Thymus (tissue), 11 donors: Measurements from ENCODE around the gene LINC00237. TPM values are rescaled to one million over a fixed set of nuclear protein-coding genes. Genes with fewer than 3 reads are reported as not detected.

Experiments used
- DNase-seq, 9 donors: peaks; one replicate each; pipeline ENCODE4 v3.0.0-alpha.2; 2013; ENCODE audit warnings: low spot score in 9 of 9, low read depth in 6 of 9, missing footprints in 1 of 9
- H3K27ac ChIP-seq, 2 donors: one replicate each; pipeline ENCODE4 v1.5.1; 2013; ENCODE audit warnings: control low read depth in 1 of 2, low read depth in 1 of 2, low read length in 1 of 2, mild to moderate bottlenecking in 1 of 2, moderate library complexity in 1 of 2
- H3K27me3 ChIP-seq, 2 donors: one replicate each; pipeline ENCODE4 v1.5.1; 2013; ENCODE audit warnings: low read length in 1 of 2; ENCODE audit not compliant: control insufficient read depth in 2 of 2, insufficient read depth in 1 of 2
- H3K36me3 ChIP-seq, 2 donors: one replicate each; pipeline ENCODE4 v1.5.1; 2013; ENCODE audit warnings: low read length in 1 of 2, mild to moderate bottlenecking in 1 of 2, moderate library complexity in 1 of 2; ENCODE audit not compliant: control insufficient read depth in 2 of 2, insufficient read depth in 2 of 2
- H3K4me1 ChIP-seq, 2 donors: one replicate each; pipeline ENCODE4 v1.5.1; 2013; ENCODE audit warnings: low read length in 2 of 2; ENCODE audit not compliant: control insufficient read depth in 2 of 2, insufficient read depth in 2 of 2
- H3K4me3 ChIP-seq, 2 donors: one replicate each; pipeline ENCODE4 v1.5.1; 2013; ENCODE audit warnings: low read length in 2 of 2, control low read depth in 1 of 2, mild to moderate bottlenecking in 1 of 2
- H3K9me3 ChIP-seq, 2 donors: one replicate each; pipeline ENCODE4 v1.5.1; 2013; ENCODE audit warnings: low read length in 1 of 2, mild to moderate bottlenecking in 1 of 2; ENCODE audit not compliant: control insufficient read depth in 2 of 2, insufficient read depth in 1 of 2
- WGBS: extraction: QIAGEN DNeasy Blood & Tissue Kit; methylation state at CpG from one replicate; pipeline ENCODE4 v1.1.7; 2013; 5-methylcytosine and 5-hydroxymethylcytosine counted together
- polyA plus RNA-seq: library from polyadenylated mRNA; stranded (reverse); fragments of 200-250 nt; gene quantifications from one replicate; pipeline ENCODE4 v1.2.3, GENCODE V29; 2013
- total RNA-seq: library from RNA; stranded (reverse); fragments of 120-200 nt; gene quantifications from one replicate; pipeline ENCODE4 v1.2.4, GENCODE V29; 2013
- donor health status: healthy.

Gene LINC00237
- total and polyA plus RNA-seq, 2 donors, result not detected

GRCh38 chr20:21047981-21048380 lies 58.2 kb downstream of the LINC00237 start:
- Histone ChIP-seq H3K27me3 (peaks cover 0 to 2% of the 10 kb centered on the region in 2 donors), H3K4me3 (no peak overlapping the region), H3K36me3 (no peaks in the 10 kb centered on the region), H3K9me3 (no peaks in the 10 kb centered on the region), H3K27ac (no peak overlapping the region), H3K4me1 (no peaks in the 10 kb centered on the region)
- DNase-seq, result no peak
- 93% methylated on average over 6 of the region's 6 CpGs for WGBS

GRCh38 chr20:21046413-21047070 lies 59.6 kb downstream of the LINC00237 start:
- Histone ChIP-seq H3K27ac (no peak overlapping the region), H3K27me3 (peaks cover 0 to 2% of the 10 kb centered on the region in 2 donors), H3K9me3 (no peaks in the 10 kb centered on the region), H3K4me3 (no peak overlapping the region), H3K4me1 (no peaks in the 10 kb centered on the region), H3K36me3 (no peaks in the 10 kb centered on the region)
- 18% methylated on average over 2 of the region's 2 CpGs for WGBS
- no peak for DNase-seq

Other genes with a start within 250 kb of the LINC00237 start
- 18.7 TPM for gene KIZ, start 19.7 kb upstream of the LINC00237 start, total RNA-seq
- 24.7 TPM for gene KIZ, start 19.7 kb upstream of the LINC00237 start, polyA plus RNA-seq
- gene XRN2, start 197.0 kb upstream of the LINC00237 start, total RNA-seq, result 69.6 TPM
- gene XRN2, start 197.0 kb upstream of the LINC00237 start, polyA plus RNA-seq, result 29.5 TPM